Choroid plexus epithelial cell (primary cell): ENCODE measurements around the gene PTPRK.

Source experiments
- DNase-seq: peaks from one replicate; pipeline ENCODE4 v3.0.0-alpha.2; 2010; ENCODE audit warnings: low read depth
- H3K4me3 ChIP-seq: 2 replicates; pipeline ENCODE4 v1.5.1; 2011; ENCODE audit warnings: low read depth, mild to moderate bottlenecking, control low read depth, low read length, moderate library complexity
- CTCF ChIP-seq: conservative IDR thresholded peaks from 2 replicates; pipeline ENCODE4 v1.5.1; 2011; ENCODE audit warnings: low read depth, mild to moderate bottlenecking, control low read depth, inconsistent platforms, low read length, moderate library complexity

PTPRK gene

GRCh38 chr6:128307671-128308070 lies 212.7 kb downstream of the PTPRK start:
- DNase-seq, result no peak
- TF ChIP-seq CTCF, result no peak
- H3K4me3 ChIP-seq, result no peak overlapping the region

- H3K4me3 ChIP-seq, result no peak overlapping the region
- TF ChIP-seq CTCF, result no peak
- peak; percentile 18 for DNase-seq
Observed at GRCh38 chr6:128305976-128306375, 214.4 kb downstream of the PTPRK start.

- H3K4me3 ChIP-seq, result no peak overlapping the region
- peak; percentile 39 for DNase-seq
- TF ChIP-seq CTCF, result no peak
Observed at GRCh38 chr6:128305228-128305627, 215.2 kb downstream of the PTPRK start.

- no peak overlapping the region for H3K4me3 ChIP-seq
- TF ChIP-seq CTCF, result no peak
- peak; percentile 10 for DNase-seq
Observed at GRCh38 chr6:128303870-128304269, 216.5 kb downstream of the PTPRK start.

GRCh38 chr6:128302942-128303341 lies 217.5 kb downstream of the PTPRK start:
- no peak overlapping the region for H3K4me3 ChIP-seq
- TF ChIP-seq CTCF, result no peak
- DNase-seq, result no peak

- DNase-seq, result no peak
- TF ChIP-seq CTCF, result peak; percentile 5
- no peak overlapping the region for H3K4me3 ChIP-seq
Observed at GRCh38 chr6:128295670-128296069, 224.7 kb downstream of the PTPRK start.

- TF ChIP-seq CTCF, result no peak
- no peak for DNase-seq
Observed at GRCh38 chr6:128290221-128290620, 230.2 kb downstream of the PTPRK start.

More at GRCh38 chr6:128290221-128290620, 230.2 kb downstream of the PTPRK start:
- no peak overlapping the region for H3K4me3 ChIP-seq
